Epithelial cell of esophagus (primary cell): ENCODE results near the gene RAD9A.
A peak's percentile ranks its signal among the peaks of the same experiment; 100 is the strongest.

Experiments
- DNase-seq: peaks from one replicate; pipeline ENCODE4 v3.0.0; 2010; ENCODE audit warnings: low read depth
- H3K4me3 ChIP-seq: 2 replicates; pipeline ENCODE4 v1.5.1; 2011; ENCODE audit warnings: mild to moderate bottlenecking, low read length, control low read depth
- CTCF ChIP-seq: IDR thresholded peaks from 2 replicates; pipeline ENCODE4 v1.5.1; 2011; ENCODE audit warnings: low read depth, mild to moderate bottlenecking, low read length, control low read depth, inconsistent platforms; ENCODE audit not compliant: insufficient read depth; ENCODE audit errors: missing control alignments

The RAD9A gene

GRCh38 chr11:67432655-67433349 lies 41.0 kb downstream of the RAD9A start:
- DNase-seq = no peak
- TF ChIP-seq CTCF = no peak
- H3K4me3 ChIP-seq = no peak overlapping the region

- DNase-seq = no peak
- TF ChIP-seq CTCF = no peak
- no peak overlapping the region for H3K4me3 ChIP-seq
Measured at GRCh38 chr11:67433536-67434394, 42.0 kb downstream of the RAD9A start.

- no peak for DNase-seq
- TF ChIP-seq CTCF = no peak
- H3K4me3 ChIP-seq = no peak overlapping the region
Measured at GRCh38 chr11:67434395-67434881, 42.7 kb downstream of the RAD9A start.

GRCh38 chr11:67435031-67435726 lies 43.4 kb downstream of the RAD9A start:
- TF ChIP-seq CTCF = no peak
- DNase-seq = peak; percentile 45
- H3K4me3 ChIP-seq = no peak overlapping the region

GRCh38 chr11:67435727-67436458 lies 44.1 kb downstream of the RAD9A start:
- H3K4me3 ChIP-seq = no peak overlapping the region
- no peak for DNase-seq
- TF ChIP-seq CTCF = no peak

GRCh38 chr11:67436459-67437081 lies 44.8 kb downstream of the RAD9A start:
- H3K4me3 ChIP-seq = no peak overlapping the region
- TF ChIP-seq CTCF = no peak
- no peak for DNase-seq
